Measurements from ENCODE around the gene GABRR3. TPM values are rescaled to one million over a fixed set of nuclear protein-coding genes. Genes with fewer than 3 reads are reported as not detected.

Gene GABRR3
- total RNA-seq, 1 donor from 2014 or later, result not detected

- Histone ChIP-seq H3K4me1 (no peaks in the 10 kb centered on the region), H3K27ac (no peak overlapping the region), H3K27me3 (ENCODE audit: low read depth) (no peaks in the 10 kb centered on the region), H3K36me3 (no peaks in the 10 kb centered on the region), H3K4me3 (no peak overlapping the region), H3K9me3 (no peaks in the 10 kb centered on the region)
- DNase-seq, result no peak
- no peak for TF ChIP-seq CTCF (IDR thresholded peaks at IDR 0.05)
- ATAC-seq, result no peak
- intact Hi-C loops (cut with DNase I), result no loop called here
Measured at GRCh38 chr3:97999994-98000393, 35.1 kb downstream of the GABRR3 start.

- Histone ChIP-seq H3K27ac (no peak overlapping the region), H3K4me3 (no peak overlapping the region), H3K4me1 (no peaks in the 10 kb centered on the region), H3K9me3 (no peaks in the 10 kb centered on the region), H3K36me3 (no peaks in the 10 kb centered on the region), H3K27me3 (ENCODE audit: low read depth) (no peaks in the 10 kb centered on the region)
- DNase-seq (no peak), ATAC-seq (no peak)
- TF ChIP-seq CTCF (IDR thresholded peaks at IDR 0.05), result no peak
- intact Hi-C loops (cut with DNase I), result no loop called here
Measured at GRCh38 chr3:97999103-97999502, 36.0 kb downstream of the GABRR3 start.

- DNase-seq, result no peak
- Histone ChIP-seq H3K27ac (no peak overlapping the region), H3K27me3 (ENCODE audit: low read depth) (no peaks in the 10 kb centered on the region), H3K36me3 (no peaks in the 10 kb centered on the region), H3K4me1 (no peaks in the 10 kb centered on the region), H3K4me3 (no peak overlapping the region), H3K9me3 (no peaks in the 10 kb centered on the region)
- ATAC-seq, result no peak
- TF ChIP-seq CTCF (IDR thresholded peaks at IDR 0.05), result no peak
- intact Hi-C loops (cut with DNase I), result no loop called here
Measured at GRCh38 chr3:97996988-97997387, 38.1 kb downstream of the GABRR3 start.

GRCh38 chr3:97994328-97994945 is 40.7 kb downstream of the GABRR3 start:
- DNase-seq, result no peak
- no peak overlapping the region for H3K27ac ChIP-seq
- H3K9me3 ChIP-seq, result no peaks in the 10 kb centered on the region
- ATAC-seq, result no peak
- TF ChIP-seq CTCF (IDR thresholded peaks at IDR 0.05), result no peak
- no peak overlapping the region for H3K4me3 ChIP-seq
- no peaks in the 10 kb centered on the region for H3K4me1 ChIP-seq
- intact Hi-C loops (cut with DNase I), result no loop called here
- no peaks in the 10 kb centered on the region for H3K27me3 ChIP-seq (ENCODE audit: low read depth)
- no peaks in the 10 kb centered on the region for H3K36me3 ChIP-seq

GRCh38 chr3:97993526-97993925 is 41.6 kb downstream of the GABRR3 start:
- DNase-seq, result no peak
- Histone ChIP-seq H3K4me1 (no peaks in the 10 kb centered on the region), H3K9me3 (no peaks in the 10 kb centered on the region), H3K27me3 (ENCODE audit: low read depth) (no peaks in the 10 kb centered on the region), H3K4me3 (no peak overlapping the region), H3K36me3 (no peaks in the 10 kb centered on the region), H3K27ac (no peak overlapping the region)
- TF ChIP-seq CTCF (IDR thresholded peaks at IDR 0.05), result no peak
- no peak for ATAC-seq
- intact Hi-C loops (cut with DNase I), result no loop called here
